ENCODE measurements around the gene SERINC2. TPM values are rescaled to one million over a fixed set of nuclear protein-coding genes. Genes with fewer than 3 reads are reported as not detected.
A peak's percentile ranks its signal among the peaks of the same experiment; 100 is the strongest.

The SERINC2 gene
- total and polyA plus RNA-seq, 4 donors, result 6.1 to 59.1 (median 38.8) TPM

- no peaks in the 10 kb centered on the region for H3K9me3 ChIP-seq (ENCODE audit: control insufficient read depth in 4 of 4, insufficient read depth in 3 of 4, low read length in 3 of 4)
- DNase-seq, result no peak
- no peaks in the 10 kb centered on the region for H3K27me3 ChIP-seq (ENCODE audit: control insufficient read depth in 3 of 3, insufficient read depth in 3 of 3, low read length in 2 of 3)
- H3K4me3 ChIP-seq, result no peak overlapping the region
- peaks cover 0 to 21% (median 8%) of the 10 kb centered on the region in 5 donors for H3K4me1 ChIP-seq (ENCODE audit: control insufficient read depth in 5 of 5, insufficient read depth in 5 of 5, low read length in 5 of 5)
- ATAC-seq (ENCODE audit: insufficient read depth, low FRiP score), result no peak
- no peaks in the 10 kb centered on the region for H3K36me3 ChIP-seq (ENCODE audit: control insufficient read depth in 4 of 4, insufficient read depth in 4 of 4, low read length in 4 of 4)
- H3K9ac ChIP-seq (ENCODE audit: insufficient read depth in 1 of 2, low read length in 2 of 2), result no peak overlapping the region
- no peak for TF ChIP-seq CTCF (IDR thresholded peaks at IDR 0.05; ENCODE audit: control extremely low read depth, extremely low read depth)
- peak overlapping the region in 1 of 2 donors; percentile 2 for H3K27ac ChIP-seq (ENCODE audit: low read depth in 1 of 2, low read length in 1 of 2)
- 77 to 83% methylated on average over 5 of the region's 6 CpGs for WGBS, 2 donors
These were observed 69.5 kb downstream of the SERINC2 start for GRCh38 chr1:31482482-31483011.

- Histone ChIP-seq H3K9me3 (ENCODE audit: control insufficient read depth in 4 of 4, insufficient read depth in 3 of 4, low read length in 3 of 4) (no peaks in the 10 kb centered on the region), H3K27me3 (ENCODE audit: control insufficient read depth in 3 of 3, insufficient read depth in 3 of 3, low read length in 2 of 3) (no peaks in the 10 kb centered on the region), H3K27ac (ENCODE audit: low read depth in 1 of 2, low read length in 1 of 2) (no peak overlapping the region), H3K4me3 (no peak overlapping the region), H3K36me3 (ENCODE audit: control insufficient read depth in 4 of 4, insufficient read depth in 4 of 4, low read length in 4 of 4) (no peaks in the 10 kb centered on the region), H3K4me1 (ENCODE audit: control insufficient read depth in 5 of 5, insufficient read depth in 5 of 5, low read length in 5 of 5) (peaks cover 0 to 21% (median 8%) of the 10 kb centered on the region in 5 donors), H3K9ac (ENCODE audit: insufficient read depth in 1 of 2, low read length in 2 of 2) (no peak overlapping the region)
- DNase-seq, result peak; percentile 37 to 84 (median 62)
- TF ChIP-seq CTCF (IDR thresholded peaks at IDR 0.05; ENCODE audit: control extremely low read depth, extremely low read depth), result no peak
- ATAC-seq (ENCODE audit: insufficient read depth, low FRiP score), result peak; percentile 53
- WGBS, 2 donors, result 26 to 48% methylated on average over 13 of the region's 13 CpGs
These were observed 70.3 kb downstream of the SERINC2 start for GRCh38 chr1:31483012-31483946.

Other genes with a start within 250 kb of the SERINC2 start
- not detected for gene NKAIN1, start 173.3 kb upstream of the SERINC2 start, total RNA-seq
- gene NKAIN1, start 173.3 kb upstream of the SERINC2 start, polyA plus RNA-seq, result under 1 TPM in 1 of 2 donors, not detected in 1; 0.03 TPM
- 10 to 100 TPM; 47.5 to 71.7 TPM for gene SNRNP40, start 116.4 kb upstream of the SERINC2 start, total RNA-seq
- gene SNRNP40, start 116.4 kb upstream of the SERINC2 start, polyA plus RNA-seq, result 10 to 100 TPM; 15.0 to 29.5 TPM
- gene ZCCHC17, start 116.2 kb upstream of the SERINC2 start, total RNA-seq, result 10 to 100 TPM; 17.0 to 19.3 TPM
- 10 to 100 TPM; 24.2 to 27.7 TPM for gene ZCCHC17, start 116.2 kb upstream of the SERINC2 start, polyA plus RNA-seq
- 10 to 100 TPM in 1 of 2 donors, 1 to 10 TPM in 1; 7.5 to 19.1 TPM for gene FABP3, start 40.1 kb upstream of the SERINC2 start, total RNA-seq
- 10 to 100 TPM in 1 of 2 donors, 1 to 10 TPM in 1; 1.7 to 39.8 TPM for gene FABP3, start 40.1 kb upstream of the SERINC2 start, polyA plus RNA-seq
- gene TINAGL1, start 163.3 kb downstream of the SERINC2 start, total RNA-seq, result 10 to 100 TPM; 89.4 to 90.9 TPM
- 10 to 100 TPM; 64.1 to 78.9 TPM for gene TINAGL1, start 163.3 kb downstream of the SERINC2 start, polyA plus RNA-seq
- under 1 TPM in 1 of 2 donors, not detected in 1; 0.14 TPM for gene HCRTR1, start 204.5 kb downstream of the SERINC2 start, total RNA-seq
- gene HCRTR1, start 204.5 kb downstream of the SERINC2 start, polyA plus RNA-seq, result under 1 TPM in 1 of 2 donors, not detected in 1; 0.08 TPM
- 10 to 100 TPM; 75.1 to 77.1 TPM for gene PEF1, start 231.7 kb downstream of the SERINC2 start, total RNA-seq
- gene PEF1, start 231.7 kb downstream of the SERINC2 start, polyA plus RNA-seq, result 100 to 1,000 TPM in 1 of 2 donors, 10 to 100 TPM in 1; 84.5 to 103 TPM

Data from lung (tissue), 12 donors.